Neural cell (in vitro differentiated cells): ENCODE results near the gene ZCCHC14. TPM values are rescaled to one million over a fixed set of nuclear protein-coding genes. Genes with fewer than 3 reads are reported as not detected.

Experiments used
- H2AFZ ChIP-seq: fragments of 200-600, 300-800 bp; sonication (generic), shearing (Covaris generic); 2 replicates; pipeline ENCODE4 v1.6.0; 2014; ENCODE audit warnings: low read depth, mild to moderate bottlenecking, antibody characterized with exemption, low read length, moderate library complexity
- H3F3A ChIP-seq: fragments of 200-600 bp; shearing (Covaris generic); 2 replicates; pipeline ENCODE4 v1.6.1; 2016; ENCODE audit warnings: mild to moderate bottlenecking, moderate library complexity, mixed read lengths, antibody characterized with exemption, low read length; ENCODE audit not compliant: insufficient read depth, poor library complexity, severe bottlenecking
- H3K27ac ChIP-seq: fragments of 200-600, 300-800 bp; sonication (generic), shearing (Covaris generic); 2 replicates; pipeline ENCODE4 v1.5.1; 2014; ENCODE audit warnings: mild to moderate bottlenecking, low read length, moderate library complexity
- H3K27me3 ChIP-seq: fragments of 300-800, 200-600 bp; sonication (generic), shearing (Covaris generic); 2 replicates; pipeline ENCODE4 v1.6.0; 2014; ENCODE audit warnings: mild to moderate bottlenecking, low read depth, low read length, moderate library complexity; ENCODE audit not compliant: insufficient read depth
- H3K36me3 ChIP-seq: fragments of 300-800, 200-600 bp; sonication (generic), shearing (Covaris generic); 2 replicates; pipeline ENCODE4 v1.5.1; 2014; ENCODE audit warnings: mild to moderate bottlenecking, antibody characterized with exemption, low read length, moderate library complexity; ENCODE audit not compliant: insufficient read depth
- H3K4me2 ChIP-seq: fragments of 300-800, 200-600 bp; sonication (generic), shearing (Covaris generic); 2 replicates; pipeline ENCODE4 v1.6.0; 2014; ENCODE audit warnings: mild to moderate bottlenecking, low read length
- H3K4me3 ChIP-seq: fragments of 300-800, 200-600 bp; sonication (generic), shearing (Covaris generic); 2 replicates; pipeline ENCODE4 v1.5.1; 2014; ENCODE audit warnings: mild to moderate bottlenecking, low read length, moderate library complexity
- H3K79me2 ChIP-seq: fragments of 200-600 bp; shearing (Covaris generic); replicated peaks from 2 replicates; pipeline ENCODE4 v1.6.0; 2014; ENCODE audit warnings: mild to moderate bottlenecking, low read length, moderate library complexity; ENCODE audit not compliant: insufficient read depth
- H3K9ac ChIP-seq: fragments of 300-800, 200-600 bp; sonication (generic), shearing (Covaris generic); 2 replicates; pipeline ENCODE4 v1.6.1; 2016; ENCODE audit warnings: mild to moderate bottlenecking, low read length, mixed read lengths
- H3K9me2 ChIP-seq: fragments of 200-600 bp; shearing (Covaris generic); 2 replicates; pipeline ENCODE4 v1.6.1; 2016; ENCODE audit warnings: mild to moderate bottlenecking, low read length, mixed read lengths; ENCODE audit not compliant: insufficient read depth
- H3K9me3 ChIP-seq: fragments of 200-600, 300-800 bp; sonication (generic), shearing (Covaris generic); 2 replicates; pipeline ENCODE4 v1.6.1; 2016; ENCODE audit warnings: mild to moderate bottlenecking, mixed run types, low read length, moderate library complexity, mixed read lengths
- H4K20me1 ChIP-seq: fragments of 200-600 bp; shearing (Covaris generic); 2 replicates; pipeline ENCODE4 v1.6.1; 2016; ENCODE audit warnings: mild to moderate bottlenecking, mixed run types; ENCODE audit not compliant: insufficient read depth
- CTCF ChIP-seq: fragments of 450-650 bp; IDR thresholded peaks from 2 replicates; pipeline ENCODE4 v1.5.1; 2014; ENCODE audit warnings: antibody characterized with exemption, mild to moderate bottlenecking, moderate library complexity; ENCODE audit not compliant: poor library complexity, severe bottlenecking
- EP300 ChIP-seq: fragments of 450-650 bp; conservative IDR thresholded peaks from 2 replicates; pipeline ENCODE4 v1.6.1; 2014; ENCODE audit warnings: antibody characterized with exemption, mild to moderate bottlenecking, moderate library complexity; ENCODE audit not compliant: poor library complexity, severe bottlenecking
- EZH2 ChIP-seq: fragments of 200-600, 300-800 bp; shearing (Covaris generic), sonication (generic); IDR thresholded peaks from 2 replicates; pipeline ENCODE4 v1.6.1; 2014; ENCODE audit warnings: antibody characterized with exemption, low read length, borderline replicate concordance, mild to moderate bottlenecking; ENCODE audit not compliant: insufficient read depth, poor library complexity, severe bottlenecking
- MXI1 ChIP-seq: fragments of 450-650 bp; conservative IDR thresholded peaks from 2 replicates; pipeline ENCODE4 v1.6.1; 2014; ENCODE audit warnings: antibody characterized with exemption, mild to moderate bottlenecking; ENCODE audit not compliant: poor library complexity, severe bottlenecking
- POLR2AphosphoS5 ChIP-seq: IDR thresholded peaks from 2 replicates; pipeline ENCODE4 v1.6.1; 2012
- RAD21 ChIP-seq: fragments of 450-650 bp; conservative IDR thresholded peaks from 2 replicates; pipeline ENCODE4 v1.6.1; 2014; ENCODE audit warnings: antibody characterized with exemption, mild to moderate bottlenecking, moderate library complexity
- REST ChIP-seq: IDR thresholded peaks from 2 replicates; pipeline ENCODE4 v1.6.1; 2012; ENCODE audit warnings: borderline replicate concordance
- SMC3 ChIP-seq: fragments of 450-650 bp; conservative IDR thresholded peaks from 2 replicates; pipeline ENCODE4 v1.6.1; 2014; ENCODE audit warnings: antibody characterized with exemption, mild to moderate bottlenecking, moderate library complexity; ENCODE audit not compliant: poor library complexity
- TAF1 ChIP-seq: IDR thresholded peaks from 2 replicates; pipeline ENCODE4 v1.6.1; 2012; ENCODE audit warnings: low read depth
- polyA plus RNA-seq: library from polyadenylated mRNA; depleted of rRNA; stranded (reverse); fragments of >200 nt; gene quantifications from 2 replicates; pipeline ENCODE4 v1.2.3, GENCODE V29; 2014

ZCCHC14 gene
- polyA plus RNA-seq, 1 donor from 2014 or later = 22.1 TPM

GRCh38 chr16:87360862-87361610, 131.8 kb downstream of the ZCCHC14 start:
- Histone ChIP-seq H3K36me3 (peaks cover 10% of the 10 kb centered on the region), H3K27me3 (no peaks in the 10 kb centered on the region), H3K27ac (no peak overlapping the region), H3K79me2 (no peaks in the 10 kb centered on the region), H3K9me2 (no peaks in the 10 kb centered on the region), H2AFZ (no peak overlapping the region), H3K4me3 (no peak overlapping the region), H3F3A (no peaks in the 10 kb centered on the region), H3K9me3 (no peaks in the 10 kb centered on the region), H3K9ac (no peak overlapping the region), H4K20me1 (no peaks in the 10 kb centered on the region), H3K4me2 (no peak overlapping the region)
- TF ChIP-seq SMC3 = no peak
- TF ChIP-seq MXI1 = no peak
- no peak for TF ChIP-seq TAF1
- no peak for TF ChIP-seq REST
- TF ChIP-seq EZH2 = no peak
- no peak for TF ChIP-seq EP300
- no peak for TF ChIP-seq RAD21

GRCh38 chr16:87359121-87359520, 133.7 kb downstream of the ZCCHC14 start:
- no peaks in the 10 kb centered on the region for H4K20me1 ChIP-seq
- H3K9me2 ChIP-seq = no peaks in the 10 kb centered on the region
- no peak overlapping the region for H2AFZ ChIP-seq
- H3K9ac ChIP-seq = no peak overlapping the region
- H3K36me3 ChIP-seq = peaks cover 10% of the 10 kb centered on the region
- no peaks in the 10 kb centered on the region for H3F3A ChIP-seq
- no peak overlapping the region for H3K4me2 ChIP-seq
- no peak overlapping the region for H3K4me3 ChIP-seq
- H3K9me3 ChIP-seq = no peaks in the 10 kb centered on the region
- TF ChIP-seq SMC3 = no peak
- no peak for TF ChIP-seq MXI1
- no peak for TF ChIP-seq REST
- no peak for TF ChIP-seq TAF1
- no peak for TF ChIP-seq RAD21
- TF ChIP-seq POLR2AphosphoS5 = no peak
- TF ChIP-seq EZH2 = no peak
- no peak for TF ChIP-seq EP300
- no peak for TF ChIP-seq CTCF
- H3K27me3 ChIP-seq = no peaks in the 10 kb centered on the region
- no peaks in the 10 kb centered on the region for H3K79me2 ChIP-seq
- H3K27ac ChIP-seq = no peak overlapping the region
